Right lobe of liver (tissue), 4 donors: ENCODE data around the gene AFAP1.

ENCODE experiments used
- CTCF ChIP-seq, 4 donors: fragments of 200-600 bp in 3 of 4; fragments of 450-650 bp in 1 of 4; IDR thresholded peaks; one replicate each; pipeline versions ENCODE4 v1.5.1 to v1.8.0; 2016 to 2022; ENCODE audit warnings: antibody characterized with exemption in 4 of 4, mild to moderate bottlenecking in 2 of 4
- POLR2A ChIP-seq: fragments of 450-650 bp; IDR thresholded peaks from one replicate; pipeline ENCODE4 v1.6.1; 2017; ENCODE audit warnings: antibody characterized with exemption, mild to moderate bottlenecking
- donor health status: DM: no; HTN: no; CAD: no.
- donor health status: DM: no; HTN: no; CAD: no.
- donor health status: DM: no; HTN: yes; CAD: no.

- TF ChIP-seq CTCF (IDR thresholded peaks at IDR 0.05) (no peak), POLR2A (no peak)
Measured at GRCh38 chr4:7941111-7941964, 1.7 kb upstream of the AFAP1 start.
